Naive B cell (primary cell): ENCODE data around the gene CCDC191. TPM values are rescaled to one million over a fixed set of nuclear protein-coding genes. Genes with fewer than 3 reads are reported as not detected.

Experiments used
- ATAC-seq, 2 donors: fragments of 150-1000 bp; cut with Tn5 transposase; 2 replicates each; pipeline ENCODE4 v1.10.0; 2021; ENCODE audit warnings: low read depth in 2 of 2, mild to moderate bottlenecking in 2 of 2, moderate library complexity in 2 of 2
- DNase-seq: peaks from one replicate; pipeline ENCODE4 v3.0.0; 2022
- H3K27ac Mint-ChIP-seq, 6 donors: one replicate each; pipeline ENCODE4 v1.8.0; 2020 to 2022; ENCODE audit warnings: mild to moderate bottlenecking in 6 of 6, mixed read lengths in 6 of 6, moderate library complexity in 5 of 6, inconsistent platforms in 2 of 6
- H3K27me3 Mint-ChIP-seq, 3 donors: one replicate each; pipeline ENCODE4 v1.8.0; 2021 to 2022; ENCODE audit warnings: mixed read lengths in 3 of 3, mild to moderate bottlenecking in 1 of 3
- H3K36me3 Mint-ChIP-seq, 2 donors: one replicate each; pipeline ENCODE4 v1.8.0; 2020 to 2022; ENCODE audit warnings: mixed read lengths in 2 of 2, inconsistent platforms in 1 of 2, mild to moderate bottlenecking in 1 of 2
- H3K4me1 Mint-ChIP-seq, 3 donors: one replicate each; pipeline ENCODE4 v1.8.0; 2020 to 2022; ENCODE audit warnings: mixed read lengths in 3 of 3, inconsistent platforms in 1 of 3, mild to moderate bottlenecking in 1 of 3, moderate library complexity in 1 of 3
- H3K4me3 Mint-ChIP-seq, 8 donors: one replicate each; pipeline ENCODE4 v1.8.0; 2020 to 2022; ENCODE audit warnings: mild to moderate bottlenecking in 8 of 8, mixed read lengths in 8 of 8, moderate library complexity in 8 of 8, inconsistent platforms in 2 of 8
- H3K9me3 Mint-ChIP-seq, 7 donors: one replicate each; pipeline ENCODE4 v1.8.0; 2020 to 2022; ENCODE audit warnings: mixed read lengths in 7 of 7, mild to moderate bottlenecking in 5 of 7, inconsistent platforms in 2 of 7, moderate library complexity in 1 of 7
- polyA plus RNA-seq, 6 donors: library from polyadenylated mRNA; unstranded; fragments of 300-500 nt; fragmentation: Illumina TruSeq; gene quantifications; one replicate each; pipeline ENCODE4 v1.2.3, GENCODE V29; 2021; ENCODE audit warnings: low read depth in 6 of 6

CCDC191 gene
- 10 to 100 TPM in 5 of 6 donors, 1 to 10 TPM in 1; 5.9 to 23.8 (median 14.9) TPM for polyA plus RNA-seq

- Mint-ChIP-seq H3K4me1 (peaks cover 52 to 58% (median 56%) of the 10 kb centered on the region in 3 donors), H3K9me3 (peaks cover 0 to 3% (median 0%) of the 10 kb centered on the region in 7 donors)
- ATAC-seq = peak; percentile 92
Observed at GRCh38 chr3:114056130-114057010, at the start of gene CCDC191, which contains the start of gene QTRT2. Gene CCDC191, minus strand, starts transcription at chr3:114056526. Its CDS starts 60 bp downstream, at chr3:114056466. Gene QTRT2, plus strand, starts transcription at chr3:114056737. Its CDS starts 8,521 bp downstream, at chr3:114065258.

GRCh38 chr3:114104414-114104813 is 48.1 kb upstream of the CCDC191 start:
- Mint-ChIP-seq H3K27ac (no peak overlapping the region), H3K4me3 (no peak overlapping the region), H3K4me1 (no peaks in the 10 kb centered on the region), H3K9me3 (no peaks in the 10 kb centered on the region), H3K27me3 (peaks cover 5 to 13% (median 8%) of the 10 kb centered on the region in 3 donors), H3K36me3 (no peaks in the 10 kb centered on the region)
- ATAC-seq (no peak), DNase-seq (no peak)

More at GRCh38 chr3:114056130-114057010, at the start of gene CCDC191, which contains the start of gene QTRT2:
- DNase-seq = peak; percentile 98
- no peaks in the 10 kb centered on the region for H3K27me3 Mint-ChIP-seq
- H3K27ac Mint-ChIP-seq = peak within 1 kb of the TSS; percentile 96 to 99 (median 98)
- peak within 1 kb of the TSS; percentile 89 to 99 (median 96) for H3K4me3 Mint-ChIP-seq
- peaks cover 0 to 11% of the 10 kb centered on the region in 2 donors for H3K36me3 Mint-ChIP-seq

- Mint-ChIP-seq H3K4me3 (no peak overlapping the region), H3K27ac (no peak overlapping the region)
Observed at GRCh38 chr3:114103858-114104257, 47.5 kb upstream of the CCDC191 start.

GRCh38 chr3:114103181-114103580 is 46.9 kb upstream of the CCDC191 start:
- Mint-ChIP-seq H3K27me3 (peaks cover 5 to 12% (median 8%) of the 10 kb centered on the region in 3 donors), H3K4me3 (no peak overlapping the region), H3K4me1 (no peaks in the 10 kb centered on the region), H3K9me3 (no peaks in the 10 kb centered on the region), H3K27ac (no peak overlapping the region), H3K36me3 (no peaks in the 10 kb centered on the region)
- no peak for DNase-seq
- no peak for ATAC-seq

More at GRCh38 chr3:114103858-114104257, 47.5 kb upstream of the CCDC191 start:
- H3K36me3 Mint-ChIP-seq = no peaks in the 10 kb centered on the region
- no peaks in the 10 kb centered on the region for H3K9me3 Mint-ChIP-seq
- ATAC-seq (no peak), DNase-seq (no peak)
- H3K4me1 Mint-ChIP-seq = no peaks in the 10 kb centered on the region
- peaks cover 5 to 12% (median 8%) of the 10 kb centered on the region in 3 donors for H3K27me3 Mint-ChIP-seq

- Mint-ChIP-seq H3K9me3 (no peaks in the 10 kb centered on the region), H3K27ac (no peak overlapping the region), H3K36me3 (no peaks in the 10 kb centered on the region), H3K27me3 (peaks cover 8 to 19% (median 13%) of the 10 kb centered on the region in 3 donors), H3K4me1 (no peaks in the 10 kb centered on the region), H3K4me3 (no peak overlapping the region)
- ATAC-seq (no peak), DNase-seq (no peak)
Observed at GRCh38 chr3:114101101-114101500, 44.8 kb upstream of the CCDC191 start.

GRCh38 chr3:114095796-114096195 is 39.5 kb upstream of the CCDC191 start:
- Mint-ChIP-seq H3K36me3 (no peaks in the 10 kb centered on the region), H3K4me1 (peaks cover 0 to 5% (median 4%) of the 10 kb centered on the region in 3 donors), H3K9me3 (peaks cover 0 to 3% (median 0%) of the 10 kb centered on the region in 7 donors), H3K4me3 (no peak overlapping the region), H3K27me3 (peaks cover 6 to 12% (median 8%) of the 10 kb centered on the region in 3 donors), H3K27ac (no peak overlapping the region)
- ATAC-seq = no peak
- no peak for DNase-seq

- Mint-ChIP-seq H3K36me3 (no peaks in the 10 kb centered on the region), H3K9me3 (peaks cover 0 to 3% (median 0%) of the 10 kb centered on the region in 7 donors), H3K27me3 (peaks cover 0 to 8% (median 7%) of the 10 kb centered on the region in 3 donors), H3K27ac (peak overlapping the region in 3 of 6 donors; percentile 8 to 53 (median 28)), H3K4me1 (peaks cover 0 to 5% (median 4%) of the 10 kb centered on the region in 3 donors), H3K4me3 (no peak overlapping the region)
- DNase-seq (no peak), ATAC-seq (no peak)
Observed at GRCh38 chr3:114093596-114093995, 37.3 kb upstream of the CCDC191 start.

GRCh38 chr3:114093016-114093380 is 36.7 kb upstream of the CCDC191 start:
- DNase-seq (no peak), ATAC-seq (no peak)
- Mint-ChIP-seq H3K27ac (peak overlapping the region in 1 of 6 donors; percentile 1), H3K36me3 (peaks cover 0 to 1% of the 10 kb centered on the region in 2 donors), H3K27me3 (peaks cover 0 to 8% (median 7%) of the 10 kb centered on the region in 3 donors), H3K4me3 (no peak overlapping the region), H3K4me1 (peaks cover 0 to 5% (median 4%) of the 10 kb centered on the region in 3 donors), H3K9me3 (peaks cover 0 to 3% (median 0%) of the 10 kb centered on the region in 7 donors)

- DNase-seq (no peak), ATAC-seq (no peak)
- Mint-ChIP-seq H3K4me3 (no peak overlapping the region), H3K27me3 (peaks cover 0 to 8% (median 7%) of the 10 kb centered on the region in 3 donors), H3K9me3 (peaks cover 0 to 3% (median 0%) of the 10 kb centered on the region in 7 donors), H3K36me3 (peaks cover 6 to 7% of the 10 kb centered on the region in 2 donors), H3K27ac (peak overlapping the region in 2 of 6 donors; percentile 3 to 28), H3K4me1 (peaks cover 0 to 5% (median 4%) of the 10 kb centered on the region in 3 donors)
Observed at GRCh38 chr3:114092151-114093015, 36.1 kb upstream of the CCDC191 start.

- Mint-ChIP-seq H3K27ac (no peak overlapping the region), H3K4me3 (no peak overlapping the region)
Observed at GRCh38 chr3:114089675-114090074, 33.3 kb upstream of the CCDC191 start.

GRCh38 chr3:114086356-114086755 is 30.0 kb upstream of the CCDC191 start:
- H3K36me3 Mint-ChIP-seq = peaks cover 22 to 42% of the 10 kb centered on the region in 2 donors
- H3K4me3 Mint-ChIP-seq = no peak overlapping the region
- no peak for ATAC-seq
- peaks cover 0 to 3% (median 0%) of the 10 kb centered on the region in 7 donors for H3K9me3 Mint-ChIP-seq
- DNase-seq = no peak
- no peaks in the 10 kb centered on the region for H3K27me3 Mint-ChIP-seq
- H3K4me1 Mint-ChIP-seq = no peaks in the 10 kb centered on the region
- peak overlapping the region in 1 of 6 donors; percentile 26 for H3K27ac Mint-ChIP-seq

More at GRCh38 chr3:114089675-114090074, 33.3 kb upstream of the CCDC191 start:
- H3K4me1 Mint-ChIP-seq = peaks cover 0 to 5% (median 4%) of the 10 kb centered on the region in 3 donors
- no peak for ATAC-seq
- DNase-seq = no peak
- H3K27me3 Mint-ChIP-seq = no peaks in the 10 kb centered on the region
- H3K36me3 Mint-ChIP-seq = peaks cover 22 to 29% of the 10 kb centered on the region in 2 donors
- H3K9me3 Mint-ChIP-seq = peaks cover 0 to 3% (median 0%) of the 10 kb centered on the region in 7 donors

- Mint-ChIP-seq H3K27ac (peak overlapping the region in 2 of 6 donors; percentile 18 to 71), H3K36me3 (peaks cover 31 to 52% of the 10 kb centered on the region in 2 donors), H3K9me3 (peaks cover 0 to 1% (median 0%) of the 10 kb centered on the region in 7 donors), H3K4me3 (no peak overlapping the region), H3K27me3 (no peaks in the 10 kb centered on the region), H3K4me1 (peaks cover 0 to under 1% (median 0%) of the 10 kb centered on the region in 3 donors)
- ATAC-seq (no peak), DNase-seq (no peak)
Observed at GRCh38 chr3:114083112-114083511, 26.8 kb upstream of the CCDC191 start.

GRCh38 chr3:114081037-114081436 is 24.7 kb upstream of the CCDC191 start:
- DNase-seq (no peak), ATAC-seq (no peak)
- Mint-ChIP-seq H3K4me1 (peaks cover 0 to 3% (median 0%) of the 10 kb centered on the region in 3 donors), H3K4me3 (no peak overlapping the region), H3K27me3 (no peaks in the 10 kb centered on the region), H3K9me3 (no peaks in the 10 kb centered on the region), H3K27ac (no peak overlapping the region), H3K36me3 (peaks cover 30 to 44% of the 10 kb centered on the region in 2 donors)
